Measurements from ENCODE around the gene ZFPM1. TPM values are rescaled to one million over a fixed set of nuclear protein-coding genes. Genes with fewer than 3 reads are reported as not detected.

ZFPM1 gene
- total and polyA plus RNA-seq, 2 of the 8 experiments (the other 6 are each of a cell fraction or from before 2014, with no cell fraction given): 0.74 to 4.8 TPM

DNA sequence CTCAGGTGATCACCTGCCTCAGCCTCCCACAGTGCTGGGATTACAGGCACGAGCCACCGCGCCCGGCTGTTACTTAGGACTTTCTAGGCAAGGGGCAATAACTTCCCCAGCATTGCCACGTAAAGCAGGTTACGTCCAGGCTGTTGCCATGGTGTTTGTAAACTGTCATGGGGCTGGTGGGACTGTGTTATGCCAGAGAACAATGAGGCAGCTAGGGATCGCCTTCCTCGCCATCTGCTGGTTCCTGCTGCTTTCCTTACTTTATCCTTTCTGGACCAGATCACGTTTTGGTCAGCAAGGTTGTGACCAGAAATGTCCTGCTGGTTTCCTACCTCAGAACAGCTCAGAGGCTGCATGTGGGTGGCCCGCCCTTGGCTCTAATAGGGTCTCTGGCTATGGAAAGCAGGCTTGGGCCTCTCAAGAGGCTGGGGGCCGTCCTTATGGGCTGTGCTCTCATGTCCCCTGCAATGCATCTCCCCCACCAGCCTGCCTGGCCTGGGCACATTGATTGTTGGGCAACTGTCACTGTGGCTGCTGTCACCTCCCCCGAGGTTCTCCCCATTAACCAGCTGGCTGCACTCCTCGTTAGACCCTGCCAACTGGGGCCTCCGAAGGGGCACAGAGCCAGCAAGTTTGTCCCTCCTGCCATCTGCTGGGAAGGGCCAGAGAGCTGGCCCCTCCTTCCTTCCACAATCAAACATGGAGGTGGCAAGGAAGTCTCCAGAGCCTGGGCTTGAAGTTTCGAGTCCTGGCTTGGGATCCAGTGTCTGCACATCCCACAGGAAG is 88.9 kb downstream of the ZFPM1 start (continued):
- no peak for TF ChIP-seq SUZ12 (IDR thresholded peaks at IDR 0.05; ENCODE audit: low read length)
- no peak for TF ChIP-seq SAP30 (IDR thresholded peaks at IDR 0.05; ENCODE audit: insufficient read depth, insufficient replicate concordance, low read length)
- no peak for TF ChIP-seq TEAD4 (IDR thresholded peaks at IDR 0.05; ENCODE audit: low read depth, low read length)
- TF ChIP-seq TAF7 (optimal IDR thresholded peaks at IDR 0.05; ENCODE audit: borderline replicate concordance, low read depth, low read length): no peak
- TF ChIP-seq RNF2 (IDR thresholded peaks at IDR 0.05; ENCODE audit: borderline replicate concordance, low read depth, low read length, missing control alignments, poor library complexity, severe bottlenecking): no peak
- TF ChIP-seq, protein P1, sequence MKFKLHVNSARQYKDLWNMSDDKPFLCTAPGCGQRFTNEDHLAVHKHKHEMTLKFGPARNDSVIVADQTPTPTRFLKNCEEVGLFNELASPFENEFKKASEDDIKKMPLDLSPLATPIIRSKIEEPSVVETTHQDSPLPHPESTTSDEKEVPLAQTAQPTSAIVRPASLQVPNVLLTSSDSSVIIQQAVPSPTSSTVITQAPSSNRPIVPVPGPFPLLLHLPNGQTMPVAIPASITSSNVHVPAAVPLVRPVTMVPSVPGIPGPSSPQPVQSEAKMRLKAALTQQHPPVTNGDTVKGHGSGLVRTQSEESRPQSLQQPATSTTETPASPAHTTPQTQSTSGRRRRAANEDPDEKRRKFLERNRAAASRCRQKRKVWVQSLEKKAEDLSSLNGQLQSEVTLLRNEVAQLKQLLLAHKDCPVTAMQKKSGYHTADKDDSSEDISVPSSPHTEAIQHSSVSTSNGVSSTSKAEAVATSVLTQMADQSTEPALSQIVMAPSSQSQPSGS (IDR thresholded peaks at IDR 0.05; ENCODE audit: low read length): no peak
- no peak for TF ChIP-seq FOSL1 (IDR thresholded peaks at IDR 0.05; ENCODE audit: insufficient read depth, low read depth, low read length)
- TF ChIP-seq CBX5 (IDR thresholded peaks at IDR 0.05; ENCODE audit: low read depth, low read length): no peak
- no peak for TF ChIP-seq TAF1 (IDR thresholded peaks at IDR 0.05; ENCODE audit: low read depth, low read length)
